Colonic mucosa (tissue), 4 donors: ENCODE results near the gene AMIGO1. TPM values are rescaled to one million over a fixed set of nuclear protein-coding genes. Genes with fewer than 3 reads are reported as not detected.
A peak's percentile ranks its signal among the peaks of the same experiment; 100 is the strongest.

ENCODE experiments used
- DNase-seq: peaks from one replicate; pipeline ENCODE4 v3.0.0-alpha.2; 2020
- H3K27ac ChIP-seq: fragments of 200-600 bp; one replicate; pipeline ENCODE4 v1.8.0; 2021
- H3K27me3 ChIP-seq: fragments of 200-600 bp; one replicate; pipeline ENCODE4 v1.8.0; 2021
- H3K36me3 ChIP-seq: fragments of 200-600 bp; one replicate; pipeline ENCODE4 v1.8.0; 2021
- H3K4me1 ChIP-seq: fragments of 200-600 bp; one replicate; pipeline ENCODE4 v1.8.0; 2021; ENCODE audit warnings: mild to moderate bottlenecking
- H3K4me3 ChIP-seq: fragments of 200-600 bp; one replicate; pipeline ENCODE4 v1.8.0; 2021
- H3K9ac ChIP-seq, 2 donors: one replicate each; pipeline ENCODE4 v1.7.0; 2013; ENCODE audit warnings: control low read depth in 2 of 2, low read depth in 2 of 2, low read length in 2 of 2
- H3K9me3 ChIP-seq: fragments of 200-600 bp; one replicate; pipeline ENCODE4 v1.8.0; 2021
- CTCF ChIP-seq: fragments of 200-600 bp; IDR thresholded peaks from one replicate; pipeline ENCODE4 v1.8.0; 2022; ENCODE audit warnings: antibody characterized with exemption, mild to moderate bottlenecking
- intact Hi-C: fragments of 100-400 bp; cut with DNase I; formaldehyde crosslinking; loops from one replicate; pipeline ENCODE4 v1.14.1; 2022
- total RNA-seq, 2 donors: library from RNA; stranded (reverse); fragmentation: NEBNext Ultra II Directional in 1 of 2; extraction: Animal tissue kit (Norgen Biotek cat#: 25700) in 1 of 2; gene quantifications; one replicate each; pipeline ENCODE4 v1.2.1, GENCODE V29; 2021
- donor health status: healthy.
- donor health status: DM: no; HTN: no; CAD: no.
- donor health status: DM: no; HTN: no; CAD: no.

The AMIGO1 gene
- total RNA-seq, 2 donors from 2014 or later = 2.5 to 3.9 TPM

- Histone ChIP-seq H3K9ac (no peak overlapping the region), H3K9me3 (no peaks in the 10 kb centered on the region), H3K4me1 (peaks cover 5% of the 10 kb centered on the region), H3K27me3 (no peaks in the 10 kb centered on the region), H3K36me3 (no peaks in the 10 kb centered on the region), H3K27ac (no peak overlapping the region), H3K4me3 (no peak overlapping the region)
- intact Hi-C loops = loop anchor here (2.0 to 10.0 kb wide), 2 partner anchors 33 to 107 kb away; partner anchors contain the start of gene PSMA5
- no peak for TF ChIP-seq CTCF
- no peak for DNase-seq
These were observed 21.9 kb upstream of the AMIGO1 start for GRCh38 chr1:109531380-109531779.

- no peak for DNase-seq
- H3K4me3 ChIP-seq = no peak overlapping the region
- H3K27me3 ChIP-seq = no peaks in the 10 kb centered on the region
- no peak for TF ChIP-seq CTCF
- H3K9ac ChIP-seq = no peak overlapping the region
- H3K36me3 ChIP-seq = no peaks in the 10 kb centered on the region
- H3K9me3 ChIP-seq = no peaks in the 10 kb centered on the region
- intact Hi-C loops = loop anchor here (2.0 to 10.0 kb wide), 2 partner anchors 32 to 106 kb away; partner anchors contain the start of gene PSMA5
- H3K4me1 ChIP-seq = peaks cover 5% of the 10 kb centered on the region
- no peak overlapping the region for H3K27ac ChIP-seq
These were observed 21.0 kb upstream of the AMIGO1 start for GRCh38 chr1:109530457-109531087.

- intact Hi-C loops = loop anchor here (2.0 to 10.0 kb wide), 2 partner anchors 31 to 105 kb away; partner anchors contain the start of gene PSMA5
- H3K27ac ChIP-seq = no peak overlapping the region
- no peaks in the 10 kb centered on the region for H3K36me3 ChIP-seq
- no peaks in the 10 kb centered on the region for H3K9me3 ChIP-seq
- H3K4me1 ChIP-seq = peaks cover 5% of the 10 kb centered on the region
- H3K9ac ChIP-seq = peak overlapping the region in 1 of 2 donors; percentile 5
- DNase-seq = no peak
- H3K4me3 ChIP-seq = no peak overlapping the region
- TF ChIP-seq CTCF = no peak
- no peaks in the 10 kb centered on the region for H3K27me3 ChIP-seq
These were observed 20.4 kb upstream of the AMIGO1 start for GRCh38 chr1:109529881-109530456.

- Histone ChIP-seq H3K4me1 (peaks cover 5% of the 10 kb centered on the region), H3K27ac (no peak overlapping the region), H3K9ac (no peak overlapping the region), H3K27me3 (no peaks in the 10 kb centered on the region), H3K36me3 (no peaks in the 10 kb centered on the region), H3K9me3 (no peaks in the 10 kb centered on the region), H3K4me3 (no peak overlapping the region)
- no peak for TF ChIP-seq CTCF
- no peak for DNase-seq
- intact Hi-C loops = no loop called here
These were observed 19.2 kb upstream of the AMIGO1 start for GRCh38 chr1:109528712-109529111.

- Histone ChIP-seq H3K9ac (no peak overlapping the region), H3K36me3 (no peaks in the 10 kb centered on the region), H3K4me1 (peaks cover 5% of the 10 kb centered on the region), H3K27ac (no peak overlapping the region), H3K27me3 (no peaks in the 10 kb centered on the region), H3K9me3 (no peaks in the 10 kb centered on the region), H3K4me3 (no peak overlapping the region)
- DNase-seq = no peak
- no peak for TF ChIP-seq CTCF
- intact Hi-C loops = no loop called here
These were observed 18.5 kb upstream of the AMIGO1 start for GRCh38 chr1:109527846-109528695.
